Uterus (tissue), 4 donors: ENCODE results near the gene CRY2. TPM values are rescaled to one million over a fixed set of nuclear protein-coding genes. Genes with fewer than 3 reads are reported as not detected.
A peak's percentile ranks its signal among the peaks of the same experiment; 100 is the strongest.

Source experiments
- DNase-seq, 2 donors: peaks; one replicate each; pipeline ENCODE4 v3.0.0-alpha.2; 2019 to 2020
- H3K27ac ChIP-seq, 2 donors: fragments of 200-600 bp; sonication (generic); 1 replicate in 1 of 2; 2 replicates in 1 of 2; pipeline ENCODE4 v1.5.1; 2016 to 2018
- H3K27me3 ChIP-seq, 2 donors: fragments of 200-600 bp; sonication (generic); one replicate each; pipeline ENCODE4 v1.5.1; 2018 to 2019; ENCODE audit warnings: control low read depth in 1 of 2
- H3K36me3 ChIP-seq, 2 donors: fragments of 200-600 bp; sonication (generic); one replicate each; pipeline ENCODE4 v1.5.1; 2019; ENCODE audit warnings: control low read depth in 1 of 2
- H3K4me1 ChIP-seq, 2 donors: fragments of 200-600 bp; sonication (generic); one replicate each; pipeline ENCODE4 v1.5.1; 2018 to 2019; ENCODE audit warnings: control low read depth in 1 of 2
- H3K4me3 ChIP-seq, 2 donors: fragments of 200-600 bp; sonication (generic); 1 replicate in 1 of 2; 2 replicates in 1 of 2; pipeline ENCODE4 v1.5.1; 2018 to 2019; ENCODE audit warnings: mild to moderate bottlenecking in 1 of 2
- H3K9me3 ChIP-seq, 2 donors: fragments of 200-600 bp; sonication (generic); one replicate each; pipeline ENCODE4 v1.5.1; 2019; ENCODE audit warnings: control low read depth in 1 of 2
- CTCF ChIP-seq, 4 experiments: fragments of 200-600 bp in 2 of 4; fragments of 450-650 bp in 2 of 4; sonication (generic) in 2 of 4; IDR thresholded peaks; one replicate each; pipeline ENCODE4 v1.5.1; 2016 to 2019; ENCODE audit warnings: antibody characterized with exemption in 4 of 4, mild to moderate bottlenecking in 2 of 4, moderate library complexity in 1 of 4
- POLR2A ChIP-seq, 2 donors: fragments of 450-650 bp; IDR thresholded peaks; one replicate each; pipeline ENCODE4 v1.6.1; 2016; ENCODE audit warnings: antibody characterized with exemption in 2 of 2, mild to moderate bottlenecking in 1 of 2, moderate library complexity in 1 of 2
- intact Hi-C: fragments of 100-400 bp; cut with DNase I; formaldehyde crosslinking; loops from one replicate; pipeline ENCODE4 v1.15.1; 2023; ENCODE audit warnings: low total_unique reads
- total RNA-seq, 4 donors: library from RNA; depleted of rRNA in 3 of 4; stranded (reverse); fragments of >200 nt in 3 of 4; gene quantifications; one replicate each; pipeline versions ENCODE4 v1.1.0 to v1.2.4, GENCODE V29; 2014 to 2023
- donor health status: DM: yes; HTN: yes; CAD: no.

CRY2 gene
- total RNA-seq, 4 donors from 2014 or later: 22.1 to 91.8 (median 61.0) TPM

GRCh38 chr11:45843158-45843924 lies 3.9 kb upstream of the CRY2 start:
- H3K27ac ChIP-seq: peak overlapping the region; percentile 44 to 79
- peaks cover 0 to 7% of the 10 kb centered on the region in 2 donors for H3K4me1 ChIP-seq
- H3K27me3 ChIP-seq: no peaks in the 10 kb centered on the region
- TF ChIP-seq CTCF (IDR thresholded peaks at IDR 0.05): peak; percentile 80 to 94 (median 92)
- peak in 1 of 2 donors; percentile 31 for TF ChIP-seq POLR2A (IDR thresholded peaks at IDR 0.05)
- DNase-seq: peak; percentile 90 to 93
- no peaks in the 10 kb centered on the region for H3K36me3 ChIP-seq
- H3K4me3 ChIP-seq: peak overlapping the region in 1 of 2 donors; percentile 23
- intact Hi-C loops: no loop called here
- H3K9me3 ChIP-seq: no peaks in the 10 kb centered on the region

GRCh38 chr11:45844822-45845578 lies 2.3 kb upstream of the CRY2 start:
- no peaks in the 10 kb centered on the region for H3K9me3 ChIP-seq
- TF ChIP-seq POLR2A (IDR thresholded peaks at IDR 0.05) (no peak), CTCF (IDR thresholded peaks at IDR 0.05) (no peak)
- peak overlapping the region in 1 of 2 donors; percentile 96 for H3K27ac ChIP-seq
- H3K36me3 ChIP-seq: no peaks in the 10 kb centered on the region
- intact Hi-C loops: loop anchor here (5.0 kb wide), 1 partner anchor 72 kb away; the partner anchor contains the start of gene PEX16
- no peaks in the 10 kb centered on the region for H3K27me3 ChIP-seq
- H3K4me3 ChIP-seq: no peak overlapping the region
- no peak for DNase-seq
- peaks cover 0 to 7% of the 10 kb centered on the region in 2 donors for H3K4me1 ChIP-seq

GRCh38 chr11:45846174-45846675 lies 1.1 kb upstream of the CRY2 start:
- H3K27ac ChIP-seq: peak overlapping the region; percentile 89 to 96
- H3K9me3 ChIP-seq: no peaks in the 10 kb centered on the region
- no peak for DNase-seq
- H3K36me3 ChIP-seq: no peaks in the 10 kb centered on the region
- TF ChIP-seq POLR2A (IDR thresholded peaks at IDR 0.05): no peak
- TF ChIP-seq CTCF (IDR thresholded peaks at IDR 0.05): no peak
- no peaks in the 10 kb centered on the region for H3K27me3 ChIP-seq
- intact Hi-C loops: loop anchor here (5.0 kb wide), 1 partner anchor 71 kb away; the partner anchor contains the start of gene PEX16
- peak overlapping the region in 1 of 2 donors; percentile 97 for H3K4me3 ChIP-seq
- peaks cover 8 to 12% of the 10 kb centered on the region in 2 donors for H3K4me1 ChIP-seq

- H3K4me3 ChIP-seq: peak overlapping the region; percentile 91 to 97
- intact Hi-C loops: loop anchor here (5.0 kb wide), 1 partner anchor 69 kb away; the partner anchor contains the start of gene PEX16
- H3K9me3 ChIP-seq: no peaks in the 10 kb centered on the region
- DNase-seq: peak in 1 of 2 donors; percentile 48
- peak in 1 of 4 experiments; percentile 7 for TF ChIP-seq CTCF (IDR thresholded peaks at IDR 0.05)
- TF ChIP-seq POLR2A (IDR thresholded peaks at IDR 0.05): no peak
- H3K4me1 ChIP-seq: peaks cover 16 to 17% of the 10 kb centered on the region in 2 donors
- H3K27me3 ChIP-seq: no peaks in the 10 kb centered on the region
- H3K27ac ChIP-seq: peak overlapping the region; percentile 89 to 96
- H3K36me3 ChIP-seq: no peaks in the 10 kb centered on the region
Measured at GRCh38 chr11:45847911-45848316, 639 bp downstream of the CRY2 start.
